CD8-positive, alpha-beta memory T cell (primary cell): ENCODE results near the gene DAZAP2. TPM values are rescaled to one million over a fixed set of nuclear protein-coding genes. Genes with fewer than 3 reads are reported as not detected.
A peak's percentile ranks its signal among the peaks of the same experiment; 100 is the strongest.
"Not testable (repeated sequence)": the region's sequence is repeated elsewhere in the genome, so short reads cannot be mapped to it uniquely, and the experiment has no call there.

Source experiments
- CTCF ChIA-PET: fragments of 350-600 bp; sonication (Branson Sonifier 250); formaldehyde crosslinking; loops from one replicate; lab custom pipeline; 2021; ENCODE audit warnings: antibody characterized with exemption; lab: Charles Lee
- POLR2A ChIA-PET: fragments of 350-600 bp; sonication (Branson Sonifier 250); formaldehyde crosslinking; loops from one replicate; lab custom pipeline; 2021; ENCODE audit warnings: antibody characterized with exemption; lab: Charles Lee
- DNase-seq, 5 donors: peaks; one replicate each; pipeline versions ENCODE4 v3.0.0 to v3.0.0-alpha.2; 2020 to 2022; ENCODE audit warnings: mixed read lengths in 1 of 5
- H3K27ac ChIP-seq: one replicate; pipeline ENCODE4 v1.7.0; 2013; ENCODE audit warnings: low read depth, mild to moderate bottlenecking, low read length, moderate library complexity
- H3K27me3 ChIP-seq: 2 replicates; pipeline ENCODE4 v1.7.0; 2013; ENCODE audit warnings: low read length, mild to moderate bottlenecking; ENCODE audit not compliant: insufficient read depth, poor library complexity, severe bottlenecking
- H3K36me3 ChIP-seq: 2 replicates; pipeline ENCODE4 v1.7.0; 2013; ENCODE audit warnings: mild to moderate bottlenecking, low read length, moderate library complexity; ENCODE audit not compliant: insufficient read depth
- H3K4me1 ChIP-seq: 2 replicates; pipeline ENCODE4 v1.7.0; 2013; ENCODE audit warnings: mild to moderate bottlenecking, low read length, moderate library complexity; ENCODE audit not compliant: insufficient read depth
- H3K4me3 ChIP-seq: 2 replicates; pipeline ENCODE4 v1.7.0; 2013; ENCODE audit warnings: mild to moderate bottlenecking, low read length
- H3K9me3 ChIP-seq: 2 replicates; pipeline ENCODE4 v1.7.0; 2013; ENCODE audit warnings: mild to moderate bottlenecking, low read length
- H3K27ac Mint-ChIP-seq, 8 donors: one replicate each; pipeline ENCODE4 v1.8.0; 2020 to 2021; ENCODE audit warnings: mixed read lengths in 8 of 8, mild to moderate bottlenecking in 6 of 8, inconsistent platforms in 3 of 8, moderate library complexity in 3 of 8
- H3K27me3 Mint-ChIP-seq, 2 donors: one replicate each; pipeline ENCODE4 v1.8.0; 2020 to 2021; ENCODE audit warnings: mixed read lengths in 2 of 2, mild to moderate bottlenecking in 1 of 2, moderate library complexity in 1 of 2
- H3K36me3 Mint-ChIP-seq, 3 donors: one replicate each; pipeline ENCODE4 v1.8.0; 2020 to 2021; ENCODE audit warnings: mixed read lengths in 3 of 3, inconsistent platforms in 1 of 3, mild to moderate bottlenecking in 1 of 3
- H3K4me1 Mint-ChIP-seq, 3 donors: one replicate each; pipeline ENCODE4 v1.8.0; 2020 to 2021; ENCODE audit warnings: mixed read lengths in 3 of 3, inconsistent platforms in 1 of 3, mild to moderate bottlenecking in 1 of 3
- H3K4me3 Mint-ChIP-seq, 7 donors: one replicate each; pipeline ENCODE4 v1.8.0; 2020 to 2021; ENCODE audit warnings: mixed read lengths in 7 of 7, mild to moderate bottlenecking in 6 of 7, moderate library complexity in 4 of 7, inconsistent platforms in 2 of 7
- H3K9me3 Mint-ChIP-seq, 5 donors: one replicate each; pipeline ENCODE4 v1.8.0; 2020 to 2022; ENCODE audit warnings: mixed read lengths in 5 of 5, mild to moderate bottlenecking in 3 of 5, moderate library complexity in 2 of 5, inconsistent platforms in 1 of 5
- polyA plus RNA-seq: library from polyadenylated mRNA; unstranded; fragments of 300-500 nt; fragmentation: Illumina TruSeq; gene quantifications from one replicate; pipeline ENCODE4 v1.2.3, GENCODE V29; 2021
- total RNA-seq, 2 experiments: library from RNA; stranded (reverse); gene quantifications; one replicate each; pipeline ENCODE4 v1.2.3, GENCODE V29; 2021

Gene DAZAP2
- total and polyA plus RNA-seq, 3 experiments from 2014 or later: 97.2 to 1,407 (median 100) TPM

GRCh38 chr12:51270951-51271518, 32.4 kb downstream of the DAZAP2 start:
- Histone ChIP-seq H3K27me3 (no peaks in the 10 kb centered on the region), H3K4me1 (peaks cover 16% of the 10 kb centered on the region), H3K4me3 (peak overlapping the region; percentile 77), H3K27ac (peak overlapping the region; percentile 25), H3K36me3 (no peaks in the 10 kb centered on the region), H3K9me3 (no peaks in the 10 kb centered on the region)
- Mint-ChIP-seq H3K9me3 (no peaks in the 10 kb centered on the region), H3K4me1 (peaks cover 20 to 32% (median 25%) of the 10 kb centered on the region in 3 donors), H3K36me3 (peaks cover 0 to 5% (median 2%) of the 10 kb centered on the region in 3 donors), H3K4me3 (peak overlapping the region; percentile 90 to 97 (median 94)), H3K27me3 (no peaks in the 10 kb centered on the region), H3K27ac (peak overlapping the region; percentile 55 to 93 (median 83))
- DNase-seq: no peak
- ChIA-PET POLR2A (interaction anchor here (0.6 to 1.4 kb wide), 9 partner anchors 25 to 549 kb away, joined by 3 to 11 read pairs (median 5); partner anchors contain the start of genes DAZAP2 and POU6F1), CTCF (interaction anchor here (1.0 to 5.2 kb wide), 8 partner anchors 18 to 79 kb away, joined by 3 to 64 read pairs (median 5); no protein-coding TSS in a partner anchor)

GRCh38 chr12:51272810-51273209, 34.2 kb downstream of the DAZAP2 start:
- peaks cover 16% of the 10 kb centered on the region for H3K4me1 ChIP-seq
- not testable (repeated sequence) for H3K4me3 ChIP-seq, H3K9me3 ChIP-seq, H3K36me3 ChIP-seq, H3K9me3 Mint-ChIP-seq, H3K27me3 Mint-ChIP-seq, H3K27ac ChIP-seq, H3K27me3 ChIP-seq, DNase-seq, H3K36me3 Mint-ChIP-seq
- peak overlapping the region in 1 of 8 donors; percentile 9 for H3K27ac Mint-ChIP-seq
- POLR2A ChIA-PET: interaction anchor here (0.7 kb wide), 1 partner anchor 194 kb away, joined by 5 read pairs; no protein-coding TSS in a partner anchor
- H3K4me3 Mint-ChIP-seq: peak overlapping the region in 1 of 7 donors; percentile 23
- CTCF ChIA-PET: interaction anchor here (2.0 kb wide), 1 partner anchor 68 kb away, joined by 7 read pairs; no protein-coding TSS in a partner anchor
- peaks cover 18 to 24% (median 24%) of the 10 kb centered on the region in 3 donors for H3K4me1 Mint-ChIP-seq

GRCh38 chr12:51275088-51275487, 36.5 kb downstream of the DAZAP2 start:
- no peak overlapping the region for H3K4me3 Mint-ChIP-seq
- Histone ChIP-seq H3K27ac (no peak overlapping the region), H3K27me3 (no peaks in the 10 kb centered on the region), H3K36me3 (no peaks in the 10 kb centered on the region), H3K4me3 (no peak overlapping the region), H3K9me3 (no peaks in the 10 kb centered on the region), H3K4me1 (peaks cover 9% of the 10 kb centered on the region)
- no peaks in the 10 kb centered on the region for H3K9me3 Mint-ChIP-seq
- ChIA-PET CTCF (interaction anchor here (1.0 to 4.8 kb wide), 2 partner anchors 12 to 66 kb away, joined by 4 to 22 read pairs; no protein-coding TSS in a partner anchor), POLR2A (no interaction called here)
- peaks cover 11% of the 10 kb centered on the region in 3 donors for H3K4me1 Mint-ChIP-seq
- no peak for DNase-seq
- peak overlapping the region in 1 of 8 donors; percentile 83 for H3K27ac Mint-ChIP-seq
- H3K36me3 Mint-ChIP-seq: peaks cover 0 to 8% (median 1%) of the 10 kb centered on the region in 3 donors
- no peaks in the 10 kb centered on the region for H3K27me3 Mint-ChIP-seq

GRCh38 chr12:51281202-51281924, 42.7 kb downstream of the DAZAP2 start:
- Histone ChIP-seq H3K9me3 (no peaks in the 10 kb centered on the region), H3K27ac (no peak overlapping the region), H3K36me3 (peaks cover 39% of the 10 kb centered on the region), H3K4me3 (no peak overlapping the region), H3K4me1 (no peaks in the 10 kb centered on the region), H3K27me3 (no peaks in the 10 kb centered on the region)
- ChIA-PET POLR2A (interaction anchor here (1.2 kb wide), 1 partner anchor 9 kb away, joined by 3 read pairs; no protein-coding TSS in a partner anchor), CTCF (interaction anchor here (2.0 kb wide), 1 partner anchor 60 kb away, joined by 6 read pairs; no protein-coding TSS in a partner anchor)
- no peak for DNase-seq
- no peaks in the 10 kb centered on the region for H3K27me3 Mint-ChIP-seq
- no peak overlapping the region for H3K4me3 Mint-ChIP-seq
- H3K36me3 Mint-ChIP-seq: peaks cover 0 to 51% (median 0%) of the 10 kb centered on the region in 3 donors
- H3K4me1 Mint-ChIP-seq: peaks cover 0 to 2% (median 0%) of the 10 kb centered on the region in 3 donors
- no peaks in the 10 kb centered on the region for H3K9me3 Mint-ChIP-seq
- peak overlapping the region in 3 of 8 donors; percentile 0 to 70 (median 39) for H3K27ac Mint-ChIP-seq

- Mint-ChIP-seq H3K9me3 (no peaks in the 10 kb centered on the region), H3K27me3 (no peaks in the 10 kb centered on the region), H3K36me3 (peaks cover 0 to 71% (median 9%) of the 10 kb centered on the region in 3 donors), H3K4me3 (no peak overlapping the region), H3K4me1 (peaks cover 0 to 5% (median 3%) of the 10 kb centered on the region in 3 donors), H3K27ac (peak overlapping the region in 5 of 8 donors; percentile 35 to 87 (median 70))
- ChIA-PET POLR2A (no interaction called here), CTCF (no interaction called here)
- peaks cover 58% of the 10 kb centered on the region for H3K36me3 ChIP-seq
- H3K4me3 ChIP-seq: no peak overlapping the region
- no peaks in the 10 kb centered on the region for H3K9me3 ChIP-seq
- no peaks in the 10 kb centered on the region for H3K27me3 ChIP-seq
- DNase-seq: no peak
- H3K4me1 ChIP-seq: no peaks in the 10 kb centered on the region
- no peak overlapping the region for H3K27ac ChIP-seq
Observed at GRCh38 chr12:51285843-51286242, 47.2 kb downstream of the DAZAP2 start.

- CTCF ChIA-PET: interaction anchor here (0.9 to 4.5 kb wide), 3 partner anchors 22 to 49 kb away, joined by 3 to 20 read pairs (median 6); partner anchors contain the start of gene SMAGP
- H3K9me3 ChIP-seq, H3K4me3 ChIP-seq, DNase-seq, POLR2A ChIA-PET, H3K4me3 Mint-ChIP-seq, H3K9me3 Mint-ChIP-seq, H3K27me3 Mint-ChIP-seq, H3K4me1 ChIP-seq, H3K27ac ChIP-seq, H3K27me3 ChIP-seq: not testable (repeated sequence)
- peaks cover 52% of the 10 kb centered on the region for H3K36me3 ChIP-seq
- Mint-ChIP-seq H3K4me1 (peaks cover 14 to 21% (median 20%) of the 10 kb centered on the region in 3 donors), H3K36me3 (peaks cover 4 to 74% (median 23%) of the 10 kb centered on the region in 3 donors), H3K27ac (peak overlapping the region in 4 of 8 donors; percentile 7 to 87 (median 40))
Observed at GRCh38 chr12:51291603-51292513, 53.2 kb downstream of the DAZAP2 start.
